ENCODE measurements around the gene CPEB4. TPM values are rescaled to one million over a fixed set of nuclear protein-coding genes. Genes with fewer than 3 reads are reported as not detected.
A peak's percentile ranks its signal among the peaks of the same experiment; 100 is the strongest.

The CPEB4 gene
- total and polyA plus RNA-seq, 2 experiments from 2014 or later: 5.9 to 10.2 TPM

- ATAC-seq: peak; percentile 64
- H3F3A ChIP-seq (replicated peaks; ENCODE audit: low read depth): no peaks in the 10 kb centered on the region
Measured at GRCh38 chr5:173902743-173903142, 14.6 kb downstream of the CPEB4 start.

More at GRCh38 chr5:173902743-173903142, 14.6 kb downstream of the CPEB4 start:
- H3K9me2 ChIP-seq (ENCODE audit: insufficient read depth): no peaks in the 10 kb centered on the region
- Mint-ChIP-seq H3K36me3 (ENCODE audit: low read depth) (no peaks in the 10 kb centered on the region), H3K27ac (peak overlapping the region; percentile 29; the same call in 1 of the 2 replicates), H3K4me1 (peaks cover 33% of the 10 kb centered on the region), H3K9me3 (no peaks in the 10 kb centered on the region), H3K4me3 (no peak overlapping the region), H3K27me3 (ENCODE audit: insufficient read depth, low read depth, poor library complexity) (peaks cover 2% of the 10 kb centered on the region)
- no peak overlapping the region for H3K4me3 ChIP-seq
- no peak overlapping the region for H3K4me2 ChIP-seq
- no peaks in the 10 kb centered on the region for H4K20me1 ChIP-seq (replicated peaks; ENCODE audit: insufficient read depth)
- H3K4me1 ChIP-seq (ENCODE audit: insufficient read depth): peaks cover 26% of the 10 kb centered on the region
- peaks cover 4% of the 10 kb centered on the region; the same call in 1 of the 2 replicates for H3K79me2 ChIP-seq (replicated peaks; ENCODE audit: insufficient read depth)
- no peaks in the 10 kb centered on the region for H3K36me3 ChIP-seq (ENCODE audit: insufficient read depth)
- TF ChIP-seq ZNF462 (CRISPR knock-in tag; IDR thresholded peaks at IDR 0.05): no peak
- TF ChIP-seq ZNF331 (CRISPR knock-in tag; IDR thresholded peaks at IDR 0.05; ENCODE audit: low read depth): no peak
- TF ChIP-seq REST (IDR thresholded peaks at IDR 0.05; ENCODE audit: unreplicated experiment): no peak
- no peak for TF ChIP-seq CTCF (conservative IDR thresholded peaks at IDR 0.05; ENCODE audit: low read depth in 2 of 2)
- TF ChIP-seq CREB1 (CRISPR knock-in tag; IDR thresholded peaks at IDR 0.05; ENCODE audit: low read depth): no peak
- H3K27ac ChIP-seq (ENCODE audit: low read depth): no peak overlapping the region
- no peaks in the 10 kb centered on the region for H3K27me3 ChIP-seq (ENCODE audit: insufficient read depth)
- DNase-seq (ENCODE audit: low spot score): no peak
- H2AFZ ChIP-seq: no peak overlapping the region
